Endothelial cell (in vitro differentiated cells): ENCODE measurements around the gene CWC22. TPM values are rescaled to one million over a fixed set of nuclear protein-coding genes. Genes with fewer than 3 reads are reported as not detected.

Experiments used
- DNase-seq: peaks from one replicate; pipeline ENCODE4 v3.0.0; 2021; ENCODE audit warnings: low spot score
- H3K27ac Mint-ChIP-seq: one replicate; pipeline ENCODE4 v1.8.0; 2021; ENCODE audit warnings: mixed read lengths, inconsistent platforms; ENCODE audit not compliant: unreplicated experiment
- H3K27me3 Mint-ChIP-seq: one replicate; pipeline ENCODE4 v1.8.0; 2021; ENCODE audit warnings: mild to moderate bottlenecking, moderate library complexity, mixed read lengths, inconsistent platforms; ENCODE audit not compliant: unreplicated experiment
- H3K36me3 Mint-ChIP-seq: one replicate; pipeline ENCODE4 v1.8.0; 2021; ENCODE audit warnings: mild to moderate bottlenecking, low read depth, mixed read lengths, inconsistent platforms; ENCODE audit not compliant: unreplicated experiment
- H3K4me1 Mint-ChIP-seq: one replicate; pipeline ENCODE4 v1.8.0; 2021; ENCODE audit warnings: mild to moderate bottlenecking, mixed read lengths, inconsistent platforms; ENCODE audit not compliant: unreplicated experiment
- H3K4me3 Mint-ChIP-seq: one replicate; pipeline ENCODE4 v1.8.0; 2021; ENCODE audit warnings: mild to moderate bottlenecking, mixed read lengths, inconsistent platforms; ENCODE audit not compliant: unreplicated experiment
- H3K9me3 Mint-ChIP-seq: one replicate; pipeline ENCODE4 v1.8.0; 2021; ENCODE audit warnings: mixed read lengths, inconsistent platforms; ENCODE audit not compliant: unreplicated experiment
- total RNA-seq: library from RNA; stranded (reverse); fragmentation: NEBNext Ultra II Directional; extraction: Animal tissue kit (Norgen Biotek cat#: 25700); gene quantifications from one replicate; pipeline ENCODE4 v1.2.1, GENCODE V29; 2021; ENCODE audit not compliant: unreplicated experiment
- TF ChIP-seq, protein P1 (sequence below): fragments of 200-600 bp; sonication (generic); IDR thresholded peaks from one replicate; pipeline ENCODE4 v1.5.0; 2021; ENCODE audit warnings: antibody characterized with exemption; ENCODE audit not compliant: unreplicated experiment

The CWC22 gene
- total RNA-seq, 1 donor from 2014 or later, result 16.9 TPM

DNA sequence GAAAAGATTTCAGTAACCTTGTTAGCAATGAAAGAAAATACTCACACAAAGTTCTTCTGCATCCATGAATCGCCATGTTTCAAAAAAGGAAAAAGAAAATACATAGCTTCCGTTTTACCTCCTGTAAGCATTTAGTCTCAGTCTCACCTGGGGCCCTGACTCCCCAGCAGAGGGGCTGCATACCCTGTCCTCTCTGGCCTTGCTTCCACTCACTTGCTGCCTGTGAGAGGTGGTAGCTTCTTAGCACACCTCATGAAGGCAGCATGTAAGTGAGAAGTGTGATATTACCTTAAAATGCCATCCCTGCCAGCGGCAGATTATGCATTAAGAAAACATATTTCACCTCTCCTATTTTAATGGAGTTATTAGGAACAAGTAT, 96.4 kb downstream of the CWC22 start:
- Mint-ChIP-seq H3K4me1 (no peaks in the 10 kb centered on the region), H3K36me3 (no peaks in the 10 kb centered on the region), H3K27ac (no peak overlapping the region), H3K9me3 (no peaks in the 10 kb centered on the region), H3K4me3 (no peak overlapping the region), H3K27me3 (no peaks in the 10 kb centered on the region)
- no peak for DNase-seq
- TF ChIP-seq, protein P1, sequence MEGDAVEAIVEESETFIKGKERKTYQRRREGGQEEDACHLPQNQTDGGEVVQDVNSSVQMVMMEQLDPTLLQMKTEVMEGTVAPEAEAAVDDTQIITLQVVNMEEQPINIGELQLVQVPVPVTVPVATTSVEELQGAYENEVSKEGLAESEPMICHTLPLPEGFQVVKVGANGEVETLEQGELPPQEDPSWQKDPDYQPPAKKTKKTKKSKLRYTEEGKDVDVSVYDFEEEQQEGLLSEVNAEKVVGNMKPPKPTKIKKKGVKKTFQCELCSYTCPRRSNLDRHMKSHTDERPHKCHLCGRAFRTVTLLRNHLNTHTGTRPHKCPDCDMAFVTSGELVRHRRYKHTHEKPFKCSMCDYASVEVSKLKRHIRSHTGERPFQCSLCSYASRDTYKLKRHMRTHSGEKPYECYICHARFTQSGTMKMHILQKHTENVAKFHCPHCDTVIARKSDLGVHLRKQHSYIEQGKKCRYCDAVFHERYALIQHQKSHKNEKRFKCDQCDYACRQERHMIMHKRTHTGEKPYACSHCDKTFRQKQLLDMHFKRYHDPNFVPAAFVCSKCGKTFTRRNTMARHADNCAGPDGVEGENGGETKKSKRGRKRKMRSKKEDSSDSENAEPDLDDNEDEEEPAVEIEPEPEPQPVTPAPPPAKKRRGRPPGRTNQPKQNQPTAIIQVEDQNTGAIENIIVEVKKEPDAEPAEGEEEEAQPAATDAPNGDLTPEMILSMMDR, result no peak

DNA sequence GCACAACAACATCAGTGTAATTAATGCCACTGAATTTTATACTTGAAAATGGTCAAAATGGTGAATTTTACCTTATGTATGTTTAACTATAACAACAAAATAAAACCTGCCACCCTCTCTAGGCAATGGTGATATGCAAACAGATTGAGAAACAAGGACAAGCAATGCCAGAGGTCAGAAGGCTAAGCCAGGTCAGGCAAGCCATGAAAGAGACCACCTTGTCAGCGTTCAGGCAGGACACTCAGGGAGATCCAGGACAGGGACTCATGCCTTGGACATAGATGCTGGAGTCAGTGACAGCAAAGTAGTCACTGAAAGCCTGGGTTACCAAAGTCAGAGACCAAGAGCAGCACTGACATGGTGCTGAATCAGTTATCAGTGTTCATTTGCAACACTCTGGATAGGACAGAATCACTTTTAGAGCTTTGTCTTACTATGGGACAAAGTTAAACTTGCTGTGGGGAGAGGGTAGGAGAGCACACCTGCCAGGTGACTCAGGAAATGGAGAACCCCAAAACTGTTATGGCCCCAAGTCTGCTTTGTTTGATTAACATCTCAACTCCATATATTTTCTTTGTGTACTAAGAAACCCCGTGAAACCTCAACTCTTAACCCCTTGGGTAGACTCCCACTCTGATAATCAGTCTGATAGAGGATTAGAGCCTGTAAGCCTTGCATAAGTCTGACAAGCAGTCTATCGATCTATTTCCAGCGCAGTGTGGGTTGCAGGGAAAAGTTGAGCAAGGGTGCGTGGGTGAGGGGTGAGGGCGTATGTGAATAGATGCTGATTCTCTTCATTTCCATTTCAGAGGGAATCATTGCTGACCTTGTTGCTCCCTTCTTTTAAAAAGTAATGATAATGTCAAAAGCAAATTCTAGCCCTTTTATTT, 97.0 kb downstream of the CWC22 start:
- no peak overlapping the region for H3K4me3 Mint-ChIP-seq
- TF ChIP-seq, protein P1, result no peak
- no peaks in the 10 kb centered on the region for H3K27me3 Mint-ChIP-seq
- no peaks in the 10 kb centered on the region for H3K36me3 Mint-ChIP-seq
- peaks cover 4% of the 10 kb centered on the region for H3K4me1 Mint-ChIP-seq
- H3K9me3 Mint-ChIP-seq, result no peaks in the 10 kb centered on the region
- no peak overlapping the region for H3K27ac Mint-ChIP-seq
- DNase-seq, result no peak

DNA sequence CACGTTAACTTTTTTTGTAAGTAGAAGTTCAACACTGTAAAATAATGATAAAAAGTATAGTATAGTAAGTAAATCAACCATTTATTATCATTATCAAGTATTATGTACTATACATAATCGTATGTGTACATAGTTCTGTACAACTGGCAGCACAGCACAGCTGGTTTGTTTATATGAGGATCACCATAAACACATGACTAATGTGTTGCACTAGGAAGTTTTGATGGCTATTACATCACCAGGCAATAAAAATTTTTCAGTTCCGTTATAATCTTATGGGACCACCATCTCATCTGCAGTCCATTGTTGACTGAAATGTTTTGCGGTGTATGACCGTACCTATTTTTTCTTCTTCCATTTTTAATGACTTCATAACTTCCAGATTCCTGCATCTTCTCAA, 106.4 kb downstream of the CWC22 start:
- Mint-ChIP-seq H3K27me3 (peaks cover 1% of the 10 kb centered on the region), H3K9me3 (no peaks in the 10 kb centered on the region), H3K4me1 (peaks cover 4% of the 10 kb centered on the region), H3K36me3 (peaks cover 6% of the 10 kb centered on the region), H3K27ac (no peak overlapping the region), H3K4me3 (no peak overlapping the region)
- no peak for DNase-seq
- TF ChIP-seq, protein P1, result no peak

- Mint-ChIP-seq H3K4me3 (no peak overlapping the region), H3K9me3 (no peaks in the 10 kb centered on the region), H3K36me3 (peaks cover 6% of the 10 kb centered on the region), H3K4me1 (no peaks in the 10 kb centered on the region), H3K27ac (no peak overlapping the region), H3K27me3 (peaks cover 1% of the 10 kb centered on the region)
- TF ChIP-seq, protein P1, result no peak
- no peak for DNase-seq
Measured at GRCh38 chr2:179899666-179900065, 107.4 kb downstream of the CWC22 start.

- Mint-ChIP-seq H3K27ac (no peak overlapping the region), H3K9me3 (no peaks in the 10 kb centered on the region), H3K36me3 (peaks cover 6% of the 10 kb centered on the region), H3K4me1 (no peaks in the 10 kb centered on the region), H3K4me3 (no peak overlapping the region), H3K27me3 (peaks cover 1% of the 10 kb centered on the region)
- peak; percentile 67 for DNase-seq
- TF ChIP-seq, protein P1, result peak; percentile 22
Measured at GRCh38 chr2:179898873-179899272, 108.2 kb downstream of the CWC22 start.
